Mesendoderm (in vitro differentiated cells): ENCODE data around the gene ZDHHC18.

ENCODE experiments used
- DNase-seq: peaks from one replicate; pipeline ENCODE4 v3.0.0; 2013
- H2AK5ac ChIP-seq: 2 replicates; pipeline ENCODE4 v1.6.1; 2013; ENCODE audit warnings: low read length, inconsistent platforms
- H2BK120ac ChIP-seq: 2 replicates; pipeline ENCODE4 v1.6.1; 2013; ENCODE audit warnings: low read depth, mild to moderate bottlenecking, low read length, moderate library complexity, mixed read lengths
- H2BK15ac ChIP-seq: replicated peaks from 2 replicates; pipeline ENCODE4 v1.6.1; 2013; ENCODE audit warnings: low read depth, mild to moderate bottlenecking, moderate library complexity
- H2BK5ac ChIP-seq: 2 replicates; pipeline ENCODE4 v1.6.1; 2013; ENCODE audit warnings: low read length, inconsistent platforms
- H3K18ac ChIP-seq: 2 replicates; pipeline ENCODE4 v1.6.1; 2013; ENCODE audit warnings: mild to moderate bottlenecking, low read length, mixed read lengths
- H3K23ac ChIP-seq: one replicate; pipeline ENCODE4 v1.6.1; 2013; ENCODE audit warnings: low read length
- H3K27ac ChIP-seq: 2 replicates; pipeline ENCODE4 v1.5.1; 2013; ENCODE audit warnings: low read depth, mild to moderate bottlenecking, inconsistent platforms, low read length, moderate library complexity
- H3K27me3 ChIP-seq: 2 replicates; pipeline ENCODE4 v1.6.1; 2013; ENCODE audit warnings: low read length, control low read depth, mild to moderate bottlenecking, inconsistent platforms; ENCODE audit not compliant: insufficient read depth, poor library complexity
- H3K36me3 ChIP-seq: 2 replicates; pipeline ENCODE4 v1.6.1; 2013; ENCODE audit warnings: low read length, inconsistent platforms; ENCODE audit not compliant: control insufficient read depth, insufficient read depth
- H3K4ac ChIP-seq: one replicate; pipeline ENCODE4 v1.6.1; 2013; ENCODE audit warnings: low read depth, mild to moderate bottlenecking, low read length, moderate library complexity
- H3K4me1 ChIP-seq: 2 replicates; pipeline ENCODE4 v1.6.1; 2013; ENCODE audit warnings: low read depth, low read length, inconsistent platforms; ENCODE audit not compliant: control insufficient read depth
- H3K4me2 ChIP-seq: 2 replicates; pipeline ENCODE4 v1.6.1; 2013; ENCODE audit warnings: low read length
- H3K4me3 ChIP-seq: 2 replicates; pipeline ENCODE4 v1.5.1; 2013; ENCODE audit warnings: mild to moderate bottlenecking, low read length
- H3K56ac ChIP-seq: one replicate; pipeline ENCODE4 v1.6.1; 2013; ENCODE audit warnings: low read length
- H3K79me1 ChIP-seq: 2 replicates; pipeline ENCODE4 v1.6.1; 2013; ENCODE audit warnings: low read length, inconsistent platforms
- H3K79me2 ChIP-seq: 2 replicates; pipeline ENCODE4 v1.6.1; 2013; ENCODE audit warnings: mild to moderate bottlenecking, low read length; ENCODE audit not compliant: control insufficient read depth, insufficient read depth
- H3K9ac ChIP-seq: 2 replicates; pipeline ENCODE4 v1.6.1; 2013; ENCODE audit warnings: low read length, inconsistent platforms
- H4K5ac ChIP-seq: one replicate; pipeline ENCODE4 v1.6.1; 2013; ENCODE audit warnings: low read length
- H4K8ac ChIP-seq: one replicate; pipeline ENCODE4 v1.6.1; 2013; ENCODE audit warnings: low read depth, mild to moderate bottlenecking, control low read depth, low read length, moderate library complexity
- WGBS: extraction: QIAGEN DNeasy Blood & Tissue Kit; methylation state at CpG from one replicate; pipeline ENCODE4 v1.1.7; 2013; ENCODE audit warnings: low lambda C conversion rate, missing lambda C conversion rate; ENCODE audit not compliant: insufficient coverage; ENCODE audit errors: extremely low coverage; 5-methylcytosine and 5-hydroxymethylcytosine counted together

Gene ZDHHC18

GRCh38 chr1:26827663-26828062, 1.2 kb downstream of the ZDHHC18 start:
- peak overlapping the region; percentile 88 for H3K56ac ChIP-seq
- no peak for DNase-seq
- peaks cover 2% of the 10 kb centered on the region for H3K4me1 ChIP-seq
- no peak overlapping the region for H2BK5ac ChIP-seq
- H4K5ac ChIP-seq = no peak overlapping the region
- WGBS = no CpG with 5 or more reads among the region's 11 CpGs
- H3K4ac ChIP-seq = no peak overlapping the region
- peaks cover 2% of the 10 kb centered on the region for H3K79me2 ChIP-seq
- H3K9ac ChIP-seq = peak overlapping the region; percentile 72
- peak overlapping the region; percentile 97 for H3K23ac ChIP-seq
- H2BK120ac ChIP-seq = no peak overlapping the region
- H3K4me3 ChIP-seq = no peak overlapping the region
- peaks cover 1% of the 10 kb centered on the region for H3K36me3 ChIP-seq
- no peak overlapping the region for H2AK5ac ChIP-seq
- H3K27ac ChIP-seq = no peak overlapping the region
- peak overlapping the region; percentile 71 for H3K4me2 ChIP-seq
- no peaks in the 10 kb centered on the region for H3K27me3 ChIP-seq
- peaks cover 7% of the 10 kb centered on the region for H3K79me1 ChIP-seq
- H2BK15ac ChIP-seq = no peak overlapping the region
- no peak overlapping the region for H3K18ac ChIP-seq
- H4K8ac ChIP-seq = no peak overlapping the region

- Histone ChIP-seq H3K79me1 (peaks cover 7% of the 10 kb centered on the region), H2BK15ac (no peak overlapping the region), H3K4me3 (no peak overlapping the region), H3K36me3 (peaks cover 1% of the 10 kb centered on the region), H4K8ac (no peak overlapping the region), H2AK5ac (no peak overlapping the region), H3K18ac (no peak overlapping the region), H3K4ac (no peak overlapping the region), H4K5ac (no peak overlapping the region), H2BK5ac (no peak overlapping the region), H3K27ac (no peak overlapping the region), H3K4me2 (no peak overlapping the region), H3K79me2 (peaks cover 2% of the 10 kb centered on the region), H3K9ac (no peak overlapping the region), H3K23ac (no peak overlapping the region), H3K27me3 (no peaks in the 10 kb centered on the region), H2BK120ac (no peak overlapping the region), H3K56ac (peak overlapping the region; percentile 30), H3K4me1 (peaks cover 2% of the 10 kb centered on the region)
- no peak for DNase-seq
- WGBS = no CpG with 5 or more reads among the region's 4 CpGs
These were observed 2.0 kb downstream of the ZDHHC18 start for GRCh38 chr1:26828411-26828991.

- Histone ChIP-seq H3K23ac (no peak overlapping the region), H3K9ac (no peak overlapping the region), H3K18ac (no peak overlapping the region), H2AK5ac (no peak overlapping the region), H4K5ac (no peak overlapping the region), H2BK5ac (no peak overlapping the region), H3K27ac (no peak overlapping the region), H4K8ac (no peak overlapping the region), H2BK15ac (no peak overlapping the region), H3K4me2 (no peak overlapping the region), H3K56ac (peak overlapping the region; percentile 34), H3K27me3 (no peaks in the 10 kb centered on the region), H2BK120ac (no peak overlapping the region), H3K4me3 (no peak overlapping the region), H3K79me2 (peaks cover 2% of the 10 kb centered on the region), H3K4me1 (peaks cover 2% of the 10 kb centered on the region), H3K79me1 (peaks cover 7% of the 10 kb centered on the region), H3K4ac (no peak overlapping the region), H3K36me3 (peaks cover 2% of the 10 kb centered on the region)
- no peak for DNase-seq
- no CpG with 5 or more reads among the region's 6 CpGs for WGBS
These were observed 2.9 kb downstream of the ZDHHC18 start for GRCh38 chr1:26829184-26829911.

- Histone ChIP-seq H4K5ac (no peak overlapping the region), H3K18ac (no peak overlapping the region), H2BK15ac (no peak overlapping the region), H3K56ac (no peak overlapping the region), H3K4me2 (no peak overlapping the region), H2AK5ac (no peak overlapping the region), H3K79me1 (peaks cover 7% of the 10 kb centered on the region), H3K79me2 (peaks cover 2% of the 10 kb centered on the region), H2BK5ac (no peak overlapping the region), H2BK120ac (no peak overlapping the region), H3K4ac (no peak overlapping the region), H3K23ac (no peak overlapping the region), H3K4me3 (no peak overlapping the region), H3K27me3 (no peaks in the 10 kb centered on the region), H3K27ac (no peak overlapping the region), H4K8ac (no peak overlapping the region), H3K4me1 (no peaks in the 10 kb centered on the region), H3K9ac (no peak overlapping the region), H3K36me3 (peaks cover 3% of the 10 kb centered on the region)
- DNase-seq = no peak
- WGBS = no CpG with 5 or more reads among the region's 3 CpGs
These were observed 4.6 kb downstream of the ZDHHC18 start for GRCh38 chr1:26831059-26831458.

GRCh38 chr1:26831546-26832248, 5.2 kb downstream of the ZDHHC18 start:
- Histone ChIP-seq H3K27ac (no peak overlapping the region), H2AK5ac (no peak overlapping the region), H2BK5ac (no peak overlapping the region), H3K56ac (no peak overlapping the region), H2BK120ac (no peak overlapping the region), H3K79me2 (peaks cover 2% of the 10 kb centered on the region), H2BK15ac (no peak overlapping the region), H3K36me3 (peaks cover 3% of the 10 kb centered on the region), H3K4me1 (no peaks in the 10 kb centered on the region), H3K4me3 (no peak overlapping the region), H3K23ac (no peak overlapping the region), H4K5ac (no peak overlapping the region), H3K4ac (no peak overlapping the region), H3K27me3 (no peaks in the 10 kb centered on the region), H3K9ac (no peak overlapping the region), H3K79me1 (peaks cover 7% of the 10 kb centered on the region), H3K4me2 (no peak overlapping the region), H4K8ac (no peak overlapping the region), H3K18ac (no peak overlapping the region)
- DNase-seq = no peak
- no CpG with 5 or more reads among the region's 3 CpGs for WGBS
